ENCODE results near the gene CYSTM1.
"Not testable (repeated sequence)": the region's sequence is repeated elsewhere in the genome, so short reads cannot be mapped to it uniquely, and the experiment has no call there.

Gene CYSTM1

DNA sequence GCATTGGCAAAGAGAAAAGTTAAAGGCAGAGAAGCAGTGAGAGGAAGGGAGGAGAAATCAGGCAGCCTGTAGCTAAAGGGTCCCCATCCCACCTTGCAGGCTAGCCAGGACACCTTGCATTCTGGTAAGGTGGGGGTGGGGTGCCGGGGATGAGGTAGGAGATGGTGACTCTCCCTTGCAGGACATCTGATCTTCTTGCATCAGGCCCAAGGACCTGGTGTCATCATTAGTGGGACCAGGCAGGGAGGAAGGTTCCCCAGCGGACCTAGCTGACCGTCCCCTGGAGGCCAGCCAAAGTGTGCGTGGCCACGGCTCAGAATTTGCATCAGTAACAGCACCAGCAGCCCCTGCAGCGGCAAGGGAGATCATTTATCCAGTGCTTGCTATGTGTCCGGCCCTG lies 21.7 kb upstream of the CYSTM1 start:
- Histone ChIP-seq H2AFZ (ENCODE audit: low read depth, low read length) (no peak overlapping the region), H3K4me2 (ENCODE audit: insufficient read depth, low read length) (no peak overlapping the region), H3K4me3 (ENCODE audit: low read depth in 1 of 2, low read length in 2 of 2) (no peak overlapping the region), H3K79me2 (ENCODE audit: insufficient read depth, low read length) (no peaks in the 10 kb centered on the region), H4K20me1 (ENCODE audit: insufficient read depth, low read length) (peaks cover 10% of the 10 kb centered on the region; the same call in 1 of the 2 replicates), H3K9me3 (ENCODE audit: insufficient read depth, low read length, severe bottlenecking) (no peaks in the 10 kb centered on the region), H3K4me1 (ENCODE audit: insufficient read depth, low read length) (peaks cover 6% of the 10 kb centered on the region), H3K27me3 (ENCODE audit: insufficient read depth, low read length, poor library complexity) (no peaks in the 10 kb centered on the region), H3K9ac (ENCODE audit: low read depth, low read length) (no peak overlapping the region), H3K36me3 (ENCODE audit: insufficient read depth, low read length) (no peaks in the 10 kb centered on the region), H3K27ac (ENCODE audit: low read length) (no peak overlapping the region)
- TF ChIP-seq EZH2 (IDR thresholded peaks at IDR 0.05; ENCODE audit: borderline replicate concordance, low read depth, low read length, severe bottlenecking): no peak
- TF ChIP-seq, protein P1, sequence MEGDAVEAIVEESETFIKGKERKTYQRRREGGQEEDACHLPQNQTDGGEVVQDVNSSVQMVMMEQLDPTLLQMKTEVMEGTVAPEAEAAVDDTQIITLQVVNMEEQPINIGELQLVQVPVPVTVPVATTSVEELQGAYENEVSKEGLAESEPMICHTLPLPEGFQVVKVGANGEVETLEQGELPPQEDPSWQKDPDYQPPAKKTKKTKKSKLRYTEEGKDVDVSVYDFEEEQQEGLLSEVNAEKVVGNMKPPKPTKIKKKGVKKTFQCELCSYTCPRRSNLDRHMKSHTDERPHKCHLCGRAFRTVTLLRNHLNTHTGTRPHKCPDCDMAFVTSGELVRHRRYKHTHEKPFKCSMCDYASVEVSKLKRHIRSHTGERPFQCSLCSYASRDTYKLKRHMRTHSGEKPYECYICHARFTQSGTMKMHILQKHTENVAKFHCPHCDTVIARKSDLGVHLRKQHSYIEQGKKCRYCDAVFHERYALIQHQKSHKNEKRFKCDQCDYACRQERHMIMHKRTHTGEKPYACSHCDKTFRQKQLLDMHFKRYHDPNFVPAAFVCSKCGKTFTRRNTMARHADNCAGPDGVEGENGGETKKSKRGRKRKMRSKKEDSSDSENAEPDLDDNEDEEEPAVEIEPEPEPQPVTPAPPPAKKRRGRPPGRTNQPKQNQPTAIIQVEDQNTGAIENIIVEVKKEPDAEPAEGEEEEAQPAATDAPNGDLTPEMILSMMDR (IDR thresholded peaks at IDR 0.05; ENCODE audit: borderline replicate concordance, extremely low read depth, low read length, poor library complexity, severe bottlenecking): no peak
- DNase-seq: no peak
- no peak for ATAC-seq (ENCODE audit: insufficient read depth, low read depth)

GRCh38 chr5:140153905-140154304 lies 21.1 kb upstream of the CYSTM1 start:
- no peaks in the 10 kb centered on the region for H3K9me3 ChIP-seq (ENCODE audit: insufficient read depth, low read length, severe bottlenecking)
- H3K9ac ChIP-seq (ENCODE audit: low read depth, low read length): no peak overlapping the region
- no peak overlapping the region for H3K4me2 ChIP-seq (ENCODE audit: insufficient read depth, low read length)
- DNase-seq: no peak
- no peaks in the 10 kb centered on the region for H3K79me2 ChIP-seq (ENCODE audit: insufficient read depth, low read length)
- no peaks in the 10 kb centered on the region for H3K36me3 ChIP-seq (ENCODE audit: insufficient read depth, low read length)
- TF ChIP-seq, protein P1 (IDR thresholded peaks at IDR 0.05; ENCODE audit: borderline replicate concordance, extremely low read depth, low read length, poor library complexity, severe bottlenecking): no peak
- TF ChIP-seq EZH2 (IDR thresholded peaks at IDR 0.05; ENCODE audit: borderline replicate concordance, low read depth, low read length, severe bottlenecking): no peak
- H3K27me3 ChIP-seq (ENCODE audit: insufficient read depth, low read length, poor library complexity): no peaks in the 10 kb centered on the region
- H3K4me3 ChIP-seq (ENCODE audit: low read depth in 1 of 2, low read length in 2 of 2): no peak overlapping the region
- peaks cover 10% of the 10 kb centered on the region; the same call in 1 of the 2 replicates for H4K20me1 ChIP-seq (ENCODE audit: insufficient read depth, low read length)
- no peak overlapping the region for H2AFZ ChIP-seq (ENCODE audit: low read depth, low read length)
- H3K4me1 ChIP-seq (ENCODE audit: insufficient read depth, low read length): peaks cover 6% of the 10 kb centered on the region
- ATAC-seq (ENCODE audit: insufficient read depth, low read depth): no peak
- no peak overlapping the region for H3K27ac ChIP-seq (ENCODE audit: low read length)

GRCh38 chr5:140154710-140155381 lies 20.1 kb upstream of the CYSTM1 start:
- not testable (repeated sequence) for H3K27me3 ChIP-seq (ENCODE audit: insufficient read depth, low read length, poor library complexity); H3K9ac ChIP-seq (ENCODE audit: low read depth, low read length); H2AFZ ChIP-seq (ENCODE audit: low read depth, low read length); ATAC-seq (ENCODE audit: insufficient read depth, low read depth); H3K27ac ChIP-seq (ENCODE audit: low read length); H3K79me2 ChIP-seq (ENCODE audit: insufficient read depth, low read length); H3K36me3 ChIP-seq (ENCODE audit: insufficient read depth, low read length); H3K4me3 ChIP-seq (ENCODE audit: low read depth in 1 of 2, low read length in 2 of 2); H3K4me1 ChIP-seq (ENCODE audit: insufficient read depth, low read length); H3K9me3 ChIP-seq (ENCODE audit: insufficient read depth, low read length, severe bottlenecking); H3K4me2 ChIP-seq (ENCODE audit: insufficient read depth, low read length); DNase-seq
- H4K20me1 ChIP-seq (ENCODE audit: insufficient read depth, low read length): peaks cover 11% of the 10 kb centered on the region; the same call in 1 of the 2 replicates

DNA sequence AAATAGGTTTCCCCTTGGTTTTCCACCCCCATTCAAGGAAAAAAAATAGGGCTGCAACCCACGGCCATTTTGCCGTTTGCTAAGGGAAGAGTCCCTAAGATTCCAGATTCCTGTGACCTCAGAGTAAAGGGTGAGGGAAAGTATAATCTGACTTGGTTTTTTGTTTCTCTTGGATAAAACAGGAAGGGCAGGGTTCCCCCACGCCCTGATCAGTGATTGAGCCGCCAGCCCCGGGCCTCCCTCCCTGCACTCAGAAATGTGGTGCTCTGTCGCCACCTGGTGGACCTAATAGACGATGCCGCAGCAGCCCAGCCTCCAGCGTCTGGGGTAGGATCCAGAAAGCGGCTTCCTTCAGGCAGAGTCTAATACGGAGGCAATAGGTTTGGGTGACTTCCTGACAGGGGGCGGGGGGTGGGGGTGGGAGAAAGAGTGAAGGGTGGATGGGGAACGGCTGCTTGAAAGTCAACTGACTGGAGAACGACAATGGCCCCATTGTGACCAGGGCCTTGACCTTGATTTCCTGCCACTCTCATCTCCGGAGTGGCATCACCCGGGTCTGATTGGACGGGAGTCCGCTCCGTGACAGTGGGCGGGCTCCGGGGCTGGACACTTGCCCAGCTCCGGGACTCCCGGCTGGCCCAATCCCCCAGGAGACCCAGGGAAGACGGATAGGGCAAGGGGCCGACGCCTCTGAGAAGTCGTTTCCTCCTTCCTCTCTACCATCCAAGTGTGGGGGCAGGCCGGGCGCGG lies 17.8 kb upstream of the CYSTM1 start:
- no peak overlapping the region for H3K9ac ChIP-seq (ENCODE audit: low read depth, low read length)
- no peaks in the 10 kb centered on the region for H3K27me3 ChIP-seq (ENCODE audit: insufficient read depth, low read length, poor library complexity)
- no peak overlapping the region for H3K4me3 ChIP-seq (ENCODE audit: low read depth in 1 of 2, low read length in 2 of 2)
- ATAC-seq (ENCODE audit: insufficient read depth, low read depth) (peak; percentile 100), DNase-seq (peak; percentile 84)
- H3K9me3 ChIP-seq (ENCODE audit: insufficient read depth, low read length, severe bottlenecking): no peaks in the 10 kb centered on the region
- TF ChIP-seq, protein P1 (IDR thresholded peaks at IDR 0.05; ENCODE audit: borderline replicate concordance, extremely low read depth, low read length, poor library complexity, severe bottlenecking): peak; percentile 98
- no peak for TF ChIP-seq EZH2 (IDR thresholded peaks at IDR 0.05; ENCODE audit: borderline replicate concordance, low read depth, low read length, severe bottlenecking)
- no peaks in the 10 kb centered on the region for H3K36me3 ChIP-seq (ENCODE audit: insufficient read depth, low read length)
- H3K4me2 ChIP-seq (ENCODE audit: insufficient read depth, low read length): peak overlapping the region; percentile 42
- peak overlapping the region; percentile 40; the same call in 1 of the 2 replicates for H2AFZ ChIP-seq (ENCODE audit: low read depth, low read length)
- peaks cover 5% of the 10 kb centered on the region; the same call in 1 of the 2 replicates for H4K20me1 ChIP-seq (ENCODE audit: insufficient read depth, low read length)
- H3K79me2 ChIP-seq (ENCODE audit: insufficient read depth, low read length): no peaks in the 10 kb centered on the region
- H3K27ac ChIP-seq (ENCODE audit: low read length): no peak overlapping the region
- peaks cover 6% of the 10 kb centered on the region for H3K4me1 ChIP-seq (ENCODE audit: insufficient read depth, low read length)
